Measurements from ENCODE around the gene OGA.

The OGA gene

GRCh38 chr10:101775273-101776160 is 42.7 kb downstream of the OGA start, which contains the start of gene FGF8:
FGF8 (minus strand) TSS chr10:101776114; CDS start chr10:101775900, 214 bp downstream.
- no peak for DNase-seq (ENCODE audit: low read depth)

GRCh38 chr10:101774589-101775272 is 43.5 kb downstream of the OGA start:
- DNase-seq (ENCODE audit: low read depth), result no peak

GRCh38 chr10:101773923-101774588 is 44.2 kb downstream of the OGA start:
- no peak for DNase-seq (ENCODE audit: low read depth)

GRCh38 chr10:101772895-101773761 is 45.1 kb downstream of the OGA start:
- no peak for DNase-seq (ENCODE audit: low read depth)

GRCh38 chr10:101772017-101772894 is 46.0 kb downstream of the OGA start:
- DNase-seq (ENCODE audit: low read depth), result no peak

- no peak for DNase-seq (ENCODE audit: low read depth)
These were observed 46.9 kb downstream of the OGA start for GRCh38 chr10:101771380-101771779.

- DNase-seq (ENCODE audit: low read depth), result no peak
These were observed 47.7 kb downstream of the OGA start for GRCh38 chr10:101770331-101771215.

GRCh38 chr10:101769541-101770180 is 48.6 kb downstream of the OGA start:
- DNase-seq (ENCODE audit: low read depth), result no peak

- no peak for DNase-seq (ENCODE audit: low read depth)
These were observed 49.5 kb downstream of the OGA start for GRCh38 chr10:101768791-101769170.

- DNase-seq (ENCODE audit: low read depth), result no peak
These were observed 50.1 kb downstream of the OGA start for GRCh38 chr10:101767966-101768790.

- DNase-seq (ENCODE audit: low read depth), result no peak
These were observed 50.7 kb downstream of the OGA start for GRCh38 chr10:101767600-101767945.

GRCh38 chr10:101766753-101767599 is 51.3 kb downstream of the OGA start:
- DNase-seq (ENCODE audit: low read depth), result no peak

- DNase-seq (ENCODE audit: low read depth), result no peak
These were observed 51.9 kb downstream of the OGA start for GRCh38 chr10:101766306-101766705.

GRCh38 chr10:101763141-101763846 is 55.0 kb downstream of the OGA start:
- no peak for DNase-seq (ENCODE audit: low read depth)

GRCh38 chr10:101762736-101763135 is 55.5 kb downstream of the OGA start:
- DNase-seq (ENCODE audit: low read depth), result no peak

GRCh38 chr10:101761226-101761625 is 57.0 kb downstream of the OGA start:
- no peak for DNase-seq (ENCODE audit: low read depth)

GRCh38 chr10:101760510-101760909 is 57.7 kb downstream of the OGA start:
- DNase-seq (ENCODE audit: low read depth), result no peak
